Measurements from ENCODE around the gene AMOTL1. TPM values are rescaled to one million over a fixed set of nuclear protein-coding genes. Genes with fewer than 3 reads are reported as not detected.
A peak's percentile ranks its signal among the peaks of the same experiment; 100 is the strongest.
"Not testable (repeated sequence)": the region's sequence is repeated elsewhere in the genome, so short reads cannot be mapped to it uniquely, and the experiment has no call there.

AMOTL1 gene
- total RNA-seq, 1 donor from 2014 or later: 45.6 TPM

- peaks cover 27% of the 10 kb centered on the region for H3K36me3 Mint-ChIP-seq (ENCODE audit: low read depth)
- no peak for DNase-seq (ENCODE audit: low spot score)
- H3K27me3 Mint-ChIP-seq (ENCODE audit: low read depth): no peaks in the 10 kb centered on the region
- peaks cover 33% of the 10 kb centered on the region for H3K4me1 Mint-ChIP-seq (ENCODE audit: low read depth)
- no peak overlapping the region for H3K4me3 Mint-ChIP-seq (ENCODE audit: unreplicated experiment)
- H3K9me3 Mint-ChIP-seq (ENCODE audit: low read depth): no peaks in the 10 kb centered on the region
- no peak overlapping the region for H3K27ac Mint-ChIP-seq (ENCODE audit: unreplicated experiment)
- TF ChIP-seq CTCF (IDR thresholded peaks at IDR 0.05): no peak
Measured at GRCh38 chr11:94849839-94850238, 81.7 kb downstream of the AMOTL1 start.

- Mint-ChIP-seq H3K4me3 (ENCODE audit: unreplicated experiment) (no peak overlapping the region), H3K9me3 (ENCODE audit: low read depth) (no peaks in the 10 kb centered on the region), H3K27me3 (ENCODE audit: low read depth) (no peaks in the 10 kb centered on the region), H3K4me1 (ENCODE audit: low read depth) (peaks cover 34% of the 10 kb centered on the region), H3K27ac (ENCODE audit: unreplicated experiment) (no peak overlapping the region), H3K36me3 (ENCODE audit: low read depth) (peaks cover 27% of the 10 kb centered on the region)
- no peak for TF ChIP-seq CTCF (IDR thresholded peaks at IDR 0.05)
- DNase-seq (ENCODE audit: low spot score): no peak
Measured at GRCh38 chr11:94851864-94852636, 83.9 kb downstream of the AMOTL1 start.

- not testable (repeated sequence) for H3K27me3 Mint-ChIP-seq (ENCODE audit: low read depth)
Measured at GRCh38 chr11:94853288-94853687, 85.1 kb downstream of the AMOTL1 start.

GRCh38 chr11:94853836-94854235 lies 85.7 kb downstream of the AMOTL1 start:
- no peaks in the 10 kb centered on the region for H3K27me3 Mint-ChIP-seq (ENCODE audit: low read depth)
- peaks cover 34% of the 10 kb centered on the region for H3K4me1 Mint-ChIP-seq (ENCODE audit: low read depth)
- no peak overlapping the region for H3K4me3 Mint-ChIP-seq (ENCODE audit: unreplicated experiment)
- H3K9me3 Mint-ChIP-seq (ENCODE audit: low read depth): no peaks in the 10 kb centered on the region
- no peak overlapping the region for H3K27ac Mint-ChIP-seq (ENCODE audit: unreplicated experiment)
- no peak for DNase-seq (ENCODE audit: low spot score)
- H3K36me3 Mint-ChIP-seq (ENCODE audit: low read depth): peaks cover 36% of the 10 kb centered on the region
- no peak for TF ChIP-seq CTCF (IDR thresholded peaks at IDR 0.05)

More at GRCh38 chr11:94853288-94853687, 85.1 kb downstream of the AMOTL1 start:
- H3K4me3 Mint-ChIP-seq (ENCODE audit: unreplicated experiment); DNase-seq (ENCODE audit: low spot score); H3K9me3 Mint-ChIP-seq (ENCODE audit: low read depth); H3K27ac Mint-ChIP-seq (ENCODE audit: unreplicated experiment): not testable (repeated sequence)
- peaks cover 35% of the 10 kb centered on the region for H3K36me3 Mint-ChIP-seq (ENCODE audit: low read depth)
- peaks cover 34% of the 10 kb centered on the region for H3K4me1 Mint-ChIP-seq (ENCODE audit: low read depth)

- no peak overlapping the region for H3K4me3 Mint-ChIP-seq (ENCODE audit: unreplicated experiment)
- no peak for DNase-seq (ENCODE audit: low spot score)
- peaks cover 30% of the 10 kb centered on the region for H3K4me1 Mint-ChIP-seq (ENCODE audit: low read depth)
- TF ChIP-seq CTCF (IDR thresholded peaks at IDR 0.05): no peak
- H3K9me3 Mint-ChIP-seq (ENCODE audit: low read depth): no peaks in the 10 kb centered on the region
- H3K27me3 Mint-ChIP-seq (ENCODE audit: low read depth): no peaks in the 10 kb centered on the region
- H3K36me3 Mint-ChIP-seq (ENCODE audit: low read depth): peaks cover 45% of the 10 kb centered on the region
- peak overlapping the region; percentile 75 for H3K27ac Mint-ChIP-seq (ENCODE audit: unreplicated experiment)
Measured at GRCh38 chr11:94854770-94855633, 86.8 kb downstream of the AMOTL1 start.
